Central memory CD8-positive, alpha-beta T cell (primary cell): ENCODE data around the gene JAG2.
"Not testable (repeated sequence)": the region's sequence is repeated elsewhere in the genome, so short reads cannot be mapped to it uniquely, and the experiment has no call there.

Source experiments
- ATAC-seq: fragments of 150-1000 bp; cut with Tn5 transposase; replicated peaks from 2 replicates; pipeline ENCODE4 v1.10.0; 2022; ENCODE audit warnings: mild to moderate bottlenecking, moderate FRiP score, moderate number of reproducible peaks; ENCODE audit not compliant: poor library complexity, severe bottlenecking; ENCODE audit errors: extremely low read depth
- DNase-seq, 2 donors: peaks; one replicate each; pipeline ENCODE4 v3.0.0; 2021; ENCODE audit warnings: low spot score in 2 of 2
- H3K27ac Mint-ChIP-seq: one replicate; pipeline ENCODE4 v1.8.0; 2022; ENCODE audit warnings: low read depth, mild to moderate bottlenecking, moderate library complexity, mixed read lengths
- H3K27me3 Mint-ChIP-seq: one replicate; pipeline ENCODE4 v1.8.0; 2022; ENCODE audit warnings: mixed read lengths
- H3K36me3 Mint-ChIP-seq: one replicate; pipeline ENCODE4 v1.8.0; 2022; ENCODE audit warnings: mild to moderate bottlenecking, moderate library complexity, mixed read lengths; ENCODE audit not compliant: insufficient read depth
- H3K4me1 Mint-ChIP-seq: one replicate; pipeline ENCODE4 v1.8.0; 2022; ENCODE audit warnings: mixed read lengths
- H3K4me3 Mint-ChIP-seq: one replicate; pipeline ENCODE4 v1.8.0; 2022; ENCODE audit warnings: mild to moderate bottlenecking, moderate library complexity, mixed read lengths
- H3K9me3 Mint-ChIP-seq: one replicate; pipeline ENCODE4 v1.8.0; 2022; ENCODE audit warnings: mixed read lengths

JAG2 gene

DNA sequence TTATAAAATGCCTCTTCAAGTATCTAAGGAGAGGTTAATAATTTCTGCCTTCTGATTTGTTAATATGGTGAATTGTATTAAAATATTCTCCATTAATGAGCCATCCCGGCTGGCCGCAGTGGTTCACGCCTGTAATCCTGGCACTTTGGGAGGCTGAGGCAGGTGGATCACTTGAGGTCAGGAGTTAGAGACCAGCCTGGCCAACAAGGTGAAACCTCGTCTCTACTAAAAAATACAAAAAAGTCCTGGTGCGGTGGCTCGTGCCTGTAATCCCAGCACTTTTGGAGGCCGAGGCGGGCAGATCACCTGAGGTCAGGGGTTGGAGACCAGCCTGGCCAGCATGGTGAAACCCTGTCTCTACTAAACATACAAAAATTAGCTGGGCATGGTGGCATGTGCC lies 59.3 kb downstream of the JAG2 start:
- H3K4me3 Mint-ChIP-seq, DNase-seq, H3K36me3 Mint-ChIP-seq, ATAC-seq, H3K4me1 Mint-ChIP-seq, H3K9me3 Mint-ChIP-seq, H3K27ac Mint-ChIP-seq: not testable (repeated sequence)
- peaks cover 29% of the 10 kb centered on the region for H3K27me3 Mint-ChIP-seq

DNA sequence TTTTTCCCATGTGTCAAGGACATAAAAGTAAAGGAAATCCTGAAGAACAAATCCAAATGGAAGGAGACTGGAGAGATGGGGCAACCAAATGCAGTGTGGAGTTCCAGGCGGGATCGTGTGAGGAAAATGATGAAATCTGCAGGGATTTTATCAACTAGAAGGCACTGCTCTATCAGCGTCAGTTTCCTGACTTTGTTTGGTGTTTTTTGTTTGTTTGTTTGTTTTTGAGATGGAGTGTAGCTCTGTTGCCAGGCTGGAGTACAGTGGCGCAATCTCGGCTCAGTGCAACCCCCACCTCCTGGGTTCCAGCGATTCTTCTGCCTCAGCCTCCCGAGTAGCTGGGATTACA lies 60.1 kb downstream of the JAG2 start:
- no peak for ATAC-seq
- Mint-ChIP-seq H3K27me3 (peaks cover 37% of the 10 kb centered on the region), H3K4me1 (no peaks in the 10 kb centered on the region)

DNA sequence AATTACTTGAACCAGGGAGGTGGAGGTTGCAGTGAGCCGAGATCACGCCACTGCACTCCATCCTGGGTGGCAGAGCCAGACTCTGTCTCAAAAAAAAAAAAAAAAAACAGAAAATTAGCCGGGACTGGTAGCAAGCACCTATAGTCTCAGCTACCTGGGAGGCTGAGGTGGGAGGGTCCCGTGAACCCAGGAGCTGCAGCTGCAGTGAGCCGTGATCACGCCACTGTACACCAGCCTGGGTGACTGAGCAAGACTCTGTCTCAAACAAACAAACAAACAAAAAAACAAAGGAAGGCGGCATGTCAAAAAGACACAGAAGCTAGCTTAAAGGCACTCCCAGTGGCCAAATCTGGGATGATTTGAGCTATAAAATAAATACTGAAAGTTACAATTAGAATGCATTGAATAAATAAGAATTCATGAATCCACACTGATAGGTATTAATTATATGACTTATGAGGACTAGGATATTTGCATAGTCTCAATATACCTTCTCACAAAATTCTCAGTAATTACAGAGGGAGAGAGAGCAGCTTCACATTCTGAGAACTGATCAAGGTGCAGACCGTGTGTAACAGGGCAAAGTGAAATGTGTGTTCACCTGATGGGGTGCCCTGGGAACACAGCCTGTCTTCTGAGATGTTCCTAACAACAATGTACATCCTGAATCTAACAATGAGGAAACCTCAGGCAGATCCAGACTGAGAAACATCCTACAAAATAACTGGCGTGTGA lies 60.6 kb downstream of the JAG2 start:
- Mint-ChIP-seq H3K27ac (no peak overlapping the region), H3K36me3 (peaks cover 2% of the 10 kb centered on the region), H3K4me1 (no peaks in the 10 kb centered on the region), H3K9me3 (no peaks in the 10 kb centered on the region), H3K27me3 (peaks cover 42% of the 10 kb centered on the region), H3K4me3 (no peak overlapping the region)
- DNase-seq (no peak), ATAC-seq (no peak)

More for the DNA sequence above, 60.1 kb downstream of the JAG2 start:
- H3K4me3 Mint-ChIP-seq = no peak overlapping the region
- no peak for DNase-seq
- no peak overlapping the region for H3K27ac Mint-ChIP-seq
- H3K9me3 Mint-ChIP-seq = no peaks in the 10 kb centered on the region
- no peaks in the 10 kb centered on the region for H3K36me3 Mint-ChIP-seq

DNA sequence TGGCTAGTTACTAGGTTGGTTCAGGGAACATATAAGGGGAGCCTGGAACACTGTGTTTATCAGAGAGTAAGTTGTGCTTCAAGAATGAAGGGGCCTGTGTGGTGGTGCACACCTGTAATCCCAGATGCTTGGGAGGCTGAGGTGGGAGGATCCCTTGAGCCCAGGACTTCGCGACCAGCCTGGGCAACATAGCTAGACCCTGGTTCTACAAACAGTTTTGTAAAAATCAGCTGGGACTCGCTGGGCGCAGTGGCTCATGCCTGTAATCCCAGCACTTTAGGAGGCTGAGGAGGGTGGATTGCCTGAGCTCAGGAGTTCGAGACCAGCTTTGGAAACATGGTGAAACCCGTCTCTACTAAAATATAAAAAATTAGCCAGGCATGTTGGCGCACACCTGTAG lies 61.2 kb downstream of the JAG2 start:
- H3K9me3 Mint-ChIP-seq = no peaks in the 10 kb centered on the region
- no peak for DNase-seq
- no peak overlapping the region for H3K4me3 Mint-ChIP-seq
- H3K27ac Mint-ChIP-seq = no peak overlapping the region
- peaks cover 48% of the 10 kb centered on the region for H3K27me3 Mint-ChIP-seq
- H3K4me1 Mint-ChIP-seq = no peaks in the 10 kb centered on the region
- peaks cover 2% of the 10 kb centered on the region for H3K36me3 Mint-ChIP-seq
- ATAC-seq = no peak

DNA sequence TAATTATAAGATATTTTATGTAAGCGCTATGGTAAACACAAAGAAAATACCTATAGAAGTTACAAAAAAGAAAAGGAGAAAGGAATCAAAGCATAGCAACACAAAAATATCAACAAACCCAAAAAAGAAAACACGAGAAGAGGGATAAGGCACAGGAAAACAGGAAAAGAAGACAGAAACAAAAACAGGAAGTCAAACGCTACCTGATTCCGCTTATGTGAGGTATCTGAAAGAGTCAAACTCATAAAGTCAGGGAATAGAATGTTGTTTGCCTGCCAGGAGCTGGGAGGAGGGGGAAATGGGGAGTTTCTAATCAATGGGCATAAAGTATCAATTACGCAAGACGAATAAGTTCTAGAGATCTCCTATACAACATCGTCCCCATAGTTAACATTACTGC lies 63.4 kb downstream of the JAG2 start:
- Mint-ChIP-seq H3K9me3 (no peaks in the 10 kb centered on the region), H3K27me3 (peaks cover 62% of the 10 kb centered on the region), H3K4me1 (no peaks in the 10 kb centered on the region), H3K36me3 (peaks cover 2% of the 10 kb centered on the region), H3K4me3 (no peak overlapping the region), H3K27ac (no peak overlapping the region)
- DNase-seq = no peak
- no peak for ATAC-seq

DNA sequence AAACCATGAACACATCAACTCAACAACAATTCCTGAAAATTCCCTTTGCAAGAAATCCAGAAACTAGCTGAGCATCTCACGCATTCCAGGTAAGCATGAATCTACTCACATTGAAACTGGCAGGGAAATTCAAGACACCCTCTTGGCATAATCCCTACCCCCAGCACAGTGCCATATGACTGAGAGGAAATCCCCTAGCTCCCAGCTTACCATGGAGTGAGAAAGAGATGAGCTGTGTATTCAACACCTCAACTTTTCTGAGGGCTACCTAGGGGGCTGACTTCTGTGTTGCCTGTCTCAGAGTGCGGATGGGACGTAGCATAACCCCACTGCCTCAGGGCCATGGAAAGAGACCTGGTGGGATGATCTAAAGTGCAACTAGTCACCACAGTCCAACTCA lies 65.7 kb downstream of the JAG2 start:
- Mint-ChIP-seq H3K27me3 (peaks cover 69% of the 10 kb centered on the region), H3K9me3 (peaks cover 5% of the 10 kb centered on the region), H3K36me3 (peaks cover 2% of the 10 kb centered on the region), H3K4me3 (no peak overlapping the region), H3K27ac (no peak overlapping the region), H3K4me1 (no peaks in the 10 kb centered on the region)
- ATAC-seq (no peak), DNase-seq (no peak)

DNA sequence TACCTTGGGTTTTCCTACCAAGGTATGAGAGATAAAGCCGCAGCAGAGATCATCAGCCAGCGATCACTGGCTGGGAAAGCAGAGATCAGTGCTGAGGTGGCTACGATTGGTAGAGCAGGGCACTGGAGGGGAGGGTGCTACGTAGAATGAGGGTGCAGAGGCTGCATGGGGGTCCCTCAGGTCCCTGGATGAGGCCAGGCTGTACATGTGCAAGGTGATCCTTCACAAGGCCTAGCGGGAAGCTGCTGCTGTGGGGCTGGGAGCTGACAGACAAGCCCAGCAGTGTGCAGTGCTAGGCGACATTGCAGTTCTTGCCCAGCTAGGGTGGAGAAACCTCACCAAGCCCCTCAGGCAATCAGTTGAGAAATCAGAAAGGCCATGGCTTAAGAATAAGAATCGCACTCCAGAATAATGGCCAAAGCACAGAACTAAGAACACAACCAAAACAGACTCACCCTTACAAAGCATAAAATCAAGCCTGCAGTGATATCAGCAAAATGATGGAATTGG lies 66.2 kb downstream of the JAG2 start:
- Mint-ChIP-seq H3K4me1 (no peaks in the 10 kb centered on the region), H3K27ac (no peak overlapping the region), H3K27me3 (peaks cover 64% of the 10 kb centered on the region), H3K4me3 (no peak overlapping the region), H3K36me3 (peaks cover 2% of the 10 kb centered on the region), H3K9me3 (peaks cover 5% of the 10 kb centered on the region)
- no peak for DNase-seq
- no peak for ATAC-seq

DNA sequence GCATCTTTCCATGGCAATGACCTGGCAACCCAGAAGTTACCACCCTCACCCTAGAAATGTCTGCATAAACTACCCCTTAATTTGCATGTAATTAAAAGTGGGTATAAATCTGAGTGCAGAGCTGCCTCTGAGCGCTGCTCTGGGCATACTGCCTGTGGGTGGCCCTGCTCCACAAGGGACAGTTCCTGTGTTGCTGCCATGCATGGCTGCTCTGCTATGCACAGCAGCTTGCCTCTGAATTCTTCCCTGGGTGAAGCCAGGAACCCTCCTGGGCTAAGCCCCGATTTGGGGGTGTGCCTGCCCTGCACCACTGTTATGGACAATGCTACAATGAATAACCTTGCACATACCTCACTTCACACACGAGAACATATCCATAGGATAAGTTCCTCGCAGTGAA lies 67.7 kb downstream of the JAG2 start:
- DNase-seq (no peak), ATAC-seq (no peak)
- Mint-ChIP-seq H3K9me3 (peaks cover 5% of the 10 kb centered on the region), H3K27ac (no peak overlapping the region), H3K36me3 (peaks cover 2% of the 10 kb centered on the region), H3K27me3 (peaks cover 52% of the 10 kb centered on the region), H3K4me1 (no peaks in the 10 kb centered on the region), H3K4me3 (no peak overlapping the region)

DNA sequence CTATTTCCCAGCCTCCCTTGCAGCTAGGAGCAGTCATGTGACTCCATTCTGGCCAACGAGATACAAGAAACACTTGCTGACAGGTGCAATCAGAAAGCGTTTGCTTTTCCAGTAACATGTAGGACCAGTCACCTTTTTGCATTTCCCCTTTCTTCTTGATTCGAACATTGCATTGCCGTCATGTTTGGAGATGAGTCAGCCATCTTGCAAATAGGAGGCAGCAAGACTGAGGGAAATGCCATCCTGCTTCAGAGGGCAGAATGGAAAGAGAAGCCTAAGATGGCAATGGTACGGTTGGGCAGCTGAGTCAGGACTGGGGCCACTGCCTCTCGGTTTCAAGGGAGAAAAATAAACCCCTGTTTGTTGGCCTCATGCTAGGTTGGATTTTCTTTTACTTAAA lies 68.8 kb downstream of the JAG2 start:
- Mint-ChIP-seq H3K4me3 (no peak overlapping the region), H3K4me1 (no peaks in the 10 kb centered on the region), H3K27me3 (peaks cover 52% of the 10 kb centered on the region), H3K36me3 (peaks cover 2% of the 10 kb centered on the region), H3K27ac (no peak overlapping the region), H3K9me3 (peaks cover 5% of the 10 kb centered on the region)
- DNase-seq (no peak), ATAC-seq (no peak)

DNA sequence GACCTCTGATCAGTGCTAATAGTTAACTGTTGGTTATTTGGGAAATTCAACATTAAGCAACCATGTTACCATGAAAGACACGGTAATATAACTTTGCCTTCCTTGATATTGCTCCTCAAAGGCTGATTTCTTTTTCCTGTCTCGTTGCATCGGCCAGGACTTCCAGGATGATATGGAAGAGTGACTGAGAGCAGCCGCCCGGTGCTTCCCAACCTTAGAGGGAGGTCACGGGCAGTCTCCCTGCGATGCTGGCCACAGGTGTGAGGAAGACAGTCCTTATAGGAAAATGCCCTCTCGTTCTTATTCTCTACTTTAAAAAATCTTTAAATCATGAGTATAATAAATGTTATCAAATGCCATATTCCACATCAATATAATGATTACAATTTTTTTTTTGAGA lies 70.3 kb downstream of the JAG2 start:
- Mint-ChIP-seq H3K27me3 (peaks cover 40% of the 10 kb centered on the region), H3K4me3 (no peak overlapping the region), H3K9me3 (peaks cover 5% of the 10 kb centered on the region), H3K27ac (no peak overlapping the region), H3K36me3 (peaks cover 2% of the 10 kb centered on the region), H3K4me1 (peaks cover 9% of the 10 kb centered on the region)
- DNase-seq (no peak), ATAC-seq (no peak)

DNA sequence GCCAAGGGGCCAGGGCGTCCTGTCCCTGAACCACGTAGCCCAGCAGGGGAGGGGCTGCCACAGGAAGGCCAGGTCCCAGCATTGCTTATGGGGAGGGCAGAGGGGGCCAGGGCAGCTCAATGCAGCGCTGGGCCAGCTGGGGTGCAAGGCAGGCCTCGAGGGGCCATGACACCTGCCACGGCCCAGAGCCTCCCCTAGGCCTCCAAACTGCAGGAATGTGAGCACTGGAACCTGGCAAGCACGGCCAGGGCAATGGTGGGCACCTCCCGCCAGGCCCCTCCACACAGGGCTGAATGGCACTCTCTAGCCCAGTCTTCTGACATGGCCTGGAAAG lies 70.8 kb downstream of the JAG2 start:
- Mint-ChIP-seq H3K27ac (no peak overlapping the region), H3K4me1 (peaks cover 12% of the 10 kb centered on the region), H3K4me3 (no peak overlapping the region), H3K36me3 (peaks cover 2% of the 10 kb centered on the region), H3K27me3 (peaks cover 35% of the 10 kb centered on the region), H3K9me3 (peaks cover 5% of the 10 kb centered on the region)
- DNase-seq = no peak
- no peak for ATAC-seq

DNA sequence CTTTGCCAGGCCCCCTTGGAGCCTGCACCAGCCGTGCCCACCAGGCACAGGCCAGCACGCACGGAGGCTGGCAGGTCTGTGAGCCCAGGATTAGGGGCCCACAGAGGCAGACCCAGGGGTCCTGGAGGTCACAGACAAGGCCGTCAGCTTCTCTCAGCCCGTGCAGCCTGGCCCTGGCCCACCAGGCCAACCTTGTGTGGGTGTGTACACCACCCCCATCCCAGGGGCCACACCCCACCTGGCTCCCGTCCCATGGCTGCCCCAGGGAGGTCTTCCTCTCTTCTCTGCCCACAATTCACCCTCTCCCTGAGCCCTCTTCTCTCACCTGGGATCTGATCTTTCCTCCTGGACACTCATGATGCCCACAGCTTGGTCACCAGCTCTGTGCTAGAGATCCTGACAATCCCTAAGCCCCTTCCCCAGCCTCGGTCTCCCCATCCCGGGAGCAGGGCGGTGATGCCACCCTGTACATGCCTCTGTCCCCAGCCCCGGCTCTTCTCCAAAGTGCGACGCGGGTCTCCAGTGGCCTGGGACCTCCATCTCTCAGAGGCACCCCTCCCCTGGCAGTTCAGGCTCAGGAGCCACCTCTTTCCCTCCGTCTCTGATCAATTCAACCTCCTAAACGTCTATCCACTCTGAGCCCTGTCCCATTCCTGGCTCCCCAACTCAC lies 72.2 kb downstream of the JAG2 start:
- Mint-ChIP-seq H3K4me1 (peaks cover 14% of the 10 kb centered on the region), H3K27me3 (peaks cover 20% of the 10 kb centered on the region), H3K36me3 (peaks cover 3% of the 10 kb centered on the region), H3K4me3 (peak overlapping the region; percentile 0), H3K9me3 (peaks cover 5% of the 10 kb centered on the region), H3K27ac (peak overlapping the region; percentile 52)
- ATAC-seq (no peak), DNase-seq (no peak)

DNA sequence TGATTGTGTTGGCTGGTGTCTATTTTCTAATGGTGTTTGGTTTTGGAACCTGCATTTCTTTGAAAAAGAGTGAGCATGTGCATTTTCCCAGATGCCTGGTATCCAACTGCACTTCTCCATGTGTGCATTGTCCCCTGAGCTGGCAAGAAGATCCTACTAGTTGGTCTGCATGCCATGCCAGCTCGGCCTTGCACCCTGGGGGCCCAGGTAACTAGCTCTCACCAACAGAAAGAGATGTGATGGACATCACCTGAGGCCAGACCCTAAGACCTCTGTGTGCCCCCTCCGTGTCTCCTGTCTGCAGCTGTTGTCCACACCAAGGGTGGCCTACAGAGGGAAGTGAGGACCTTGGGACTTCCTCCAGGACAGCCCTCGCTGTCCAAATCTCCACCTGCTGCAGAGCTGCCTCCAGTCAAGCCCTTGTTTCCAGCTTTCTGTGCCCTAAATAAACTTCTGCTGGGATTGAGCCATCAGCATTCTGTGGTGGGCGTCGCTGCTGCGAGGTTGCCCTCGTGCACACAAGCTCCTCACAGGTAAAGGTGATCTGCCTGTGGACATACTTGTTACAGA lies 73.3 kb downstream of the JAG2 start:
- Mint-ChIP-seq H3K4me3 (no peak overlapping the region), H3K27ac (no peak overlapping the region), H3K9me3 (peaks cover 5% of the 10 kb centered on the region), H3K36me3 (peaks cover 3% of the 10 kb centered on the region), H3K27me3 (peaks cover 17% of the 10 kb centered on the region), H3K4me1 (peaks cover 20% of the 10 kb centered on the region)
- ATAC-seq (no peak), DNase-seq (no peak)
